Measurements from ENCODE around the gene IHH. TPM values are rescaled to one million over a fixed set of nuclear protein-coding genes. Genes with fewer than 3 reads are reported as not detected.

IHH gene
- total RNA-seq, 6 donors from 2014 or later = 0.80 to 4.4 (median 1.5) TPM; not detected in 2

DNA sequence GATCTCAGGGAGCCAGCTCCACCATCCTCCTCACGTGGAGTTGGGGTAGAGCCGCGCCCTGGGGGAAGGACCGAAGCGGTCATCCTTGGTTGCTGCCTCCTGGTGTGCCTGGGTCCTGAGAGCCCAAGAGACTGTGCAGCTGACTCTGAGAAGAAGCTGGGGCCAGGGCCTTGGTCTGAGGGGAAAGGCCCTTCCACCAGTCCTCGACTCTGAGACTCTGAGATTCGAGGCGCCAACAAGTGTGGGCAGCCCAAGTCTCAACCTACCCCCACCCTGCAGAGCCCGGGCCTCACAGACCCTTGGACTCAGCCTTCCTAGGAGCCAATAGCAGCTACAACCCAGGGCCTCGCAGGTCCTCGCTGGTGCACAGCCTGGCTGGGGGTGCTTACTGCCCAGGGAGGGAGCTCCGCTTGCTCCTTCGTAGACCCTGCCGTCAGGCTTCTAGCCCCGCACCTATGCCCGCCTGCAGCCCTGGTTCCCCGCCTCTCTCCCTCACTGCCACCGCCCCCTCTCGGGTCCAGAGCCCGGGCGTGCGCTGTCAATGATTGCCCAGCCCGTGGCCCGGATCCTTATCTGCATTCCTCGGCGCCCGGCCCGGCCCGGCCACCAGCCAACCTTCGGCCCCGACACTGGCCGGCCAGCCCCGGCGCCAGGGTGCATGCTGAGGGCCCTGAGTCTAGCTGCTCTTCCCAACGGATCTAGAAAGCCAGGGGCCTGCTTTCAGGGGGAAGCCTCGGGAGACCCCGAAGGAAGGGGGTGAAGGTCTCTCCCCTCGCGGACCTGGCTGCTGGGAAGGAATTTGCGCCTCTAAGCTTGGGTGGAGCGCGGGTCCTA lies 2.0 kb downstream of the IHH start:
- peak; percentile 71 to 87 for ATAC-seq (ENCODE audit: low FRiP score in 2 of 2)
- peak overlapping the region in 3 of 4 donors; percentile 42 to 50 (median 49) for H3K4me3 ChIP-seq
- no peak for TF ChIP-seq POLR2A (IDR thresholded peaks at IDR 0.05)
- no peak for TF ChIP-seq POLR2AphosphoS5 (IDR thresholded peaks at IDR 0.05)
- no peak for TF ChIP-seq EP300 (IDR thresholded peaks at IDR 0.05)

DNA sequence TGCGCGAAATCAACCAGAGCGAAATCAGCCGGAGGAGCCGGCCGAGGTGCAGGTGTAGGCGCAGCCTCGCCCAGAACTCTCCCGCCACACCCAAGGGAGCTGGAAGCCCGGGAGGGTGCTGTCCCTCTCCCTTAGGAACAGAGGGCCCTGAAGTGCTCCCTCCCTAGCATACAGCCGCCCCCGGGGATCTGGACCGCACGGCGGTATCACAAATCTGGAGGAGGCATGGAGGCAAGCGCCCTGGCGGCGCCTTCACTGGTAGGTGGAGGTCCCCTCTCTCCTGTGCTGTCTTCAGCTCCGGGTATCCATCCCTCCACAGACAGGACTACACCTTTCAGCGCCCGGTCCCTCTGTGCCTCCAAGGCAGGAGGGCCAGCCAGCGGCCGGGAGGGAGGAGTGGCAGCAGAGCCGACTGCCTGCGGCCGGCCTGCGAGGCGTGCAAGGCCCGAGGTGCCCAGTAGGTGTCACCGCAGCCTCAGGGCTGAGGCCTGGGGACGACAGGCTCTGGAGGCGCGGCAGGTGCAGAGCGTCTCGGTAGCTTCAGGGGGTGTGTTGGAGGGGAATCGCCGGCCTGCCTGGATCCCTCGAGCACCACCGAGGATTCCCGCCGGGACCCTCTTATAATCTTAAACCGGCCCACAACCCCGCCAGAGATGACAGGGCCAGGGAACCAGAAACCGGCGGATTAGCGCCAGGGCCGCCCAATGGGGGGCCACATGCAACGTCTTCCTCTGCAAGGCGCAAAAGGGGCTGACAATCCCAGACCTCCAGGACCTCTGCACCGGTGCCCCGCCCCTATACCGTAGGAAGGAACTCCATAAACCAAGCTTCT lies 2.8 kb downstream of the IHH start:
- no peak overlapping the region for H3K27ac ChIP-seq
- peaks cover 0 to 44% (median 19%) of the 10 kb centered on the region in 4 donors for H3K27me3 ChIP-seq
- H3K4me1 ChIP-seq = peaks cover 29 to 43% (median 36%) of the 10 kb centered on the region in 4 donors
- H3K36me3 ChIP-seq = no peaks in the 10 kb centered on the region
- ATAC-seq (ENCODE audit: low FRiP score in 2 of 2) = peak; percentile 92 to 93
- H3K4me3 ChIP-seq = peak overlapping the region in 2 of 4 donors; percentile 49 to 50
- 5 to 19% methylated on average over 15 to 50 of the region's 52 CpGs for WGBS, 2 donors
- DNase-seq = peak; percentile 81 to 95
- no peak for TF ChIP-seq POLR2A (IDR thresholded peaks at IDR 0.05)
- TF ChIP-seq, protein P1, sequence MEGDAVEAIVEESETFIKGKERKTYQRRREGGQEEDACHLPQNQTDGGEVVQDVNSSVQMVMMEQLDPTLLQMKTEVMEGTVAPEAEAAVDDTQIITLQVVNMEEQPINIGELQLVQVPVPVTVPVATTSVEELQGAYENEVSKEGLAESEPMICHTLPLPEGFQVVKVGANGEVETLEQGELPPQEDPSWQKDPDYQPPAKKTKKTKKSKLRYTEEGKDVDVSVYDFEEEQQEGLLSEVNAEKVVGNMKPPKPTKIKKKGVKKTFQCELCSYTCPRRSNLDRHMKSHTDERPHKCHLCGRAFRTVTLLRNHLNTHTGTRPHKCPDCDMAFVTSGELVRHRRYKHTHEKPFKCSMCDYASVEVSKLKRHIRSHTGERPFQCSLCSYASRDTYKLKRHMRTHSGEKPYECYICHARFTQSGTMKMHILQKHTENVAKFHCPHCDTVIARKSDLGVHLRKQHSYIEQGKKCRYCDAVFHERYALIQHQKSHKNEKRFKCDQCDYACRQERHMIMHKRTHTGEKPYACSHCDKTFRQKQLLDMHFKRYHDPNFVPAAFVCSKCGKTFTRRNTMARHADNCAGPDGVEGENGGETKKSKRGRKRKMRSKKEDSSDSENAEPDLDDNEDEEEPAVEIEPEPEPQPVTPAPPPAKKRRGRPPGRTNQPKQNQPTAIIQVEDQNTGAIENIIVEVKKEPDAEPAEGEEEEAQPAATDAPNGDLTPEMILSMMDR (IDR thresholded peaks at IDR 0.05) = peak; percentile 89 to 99 (median 96)
- H3K9me3 ChIP-seq = no peaks in the 10 kb centered on the region

More for the DNA sequence above, 2.0 kb downstream of the IHH start:
- no peaks in the 10 kb centered on the region for H3K9me3 ChIP-seq
- no peak overlapping the region for H3K27ac ChIP-seq
- peaks cover 0 to 44% (median 19%) of the 10 kb centered on the region in 4 donors for H3K27me3 ChIP-seq
- 2 to 4% methylated on average over 9 to 24 of the region's 42 CpGs for WGBS, 2 donors
- H3K36me3 ChIP-seq = no peaks in the 10 kb centered on the region
- H3K4me1 ChIP-seq = peaks cover 29 to 43% (median 36%) of the 10 kb centered on the region in 4 donors
- peak; percentile 67 to 94 for DNase-seq

DNA sequence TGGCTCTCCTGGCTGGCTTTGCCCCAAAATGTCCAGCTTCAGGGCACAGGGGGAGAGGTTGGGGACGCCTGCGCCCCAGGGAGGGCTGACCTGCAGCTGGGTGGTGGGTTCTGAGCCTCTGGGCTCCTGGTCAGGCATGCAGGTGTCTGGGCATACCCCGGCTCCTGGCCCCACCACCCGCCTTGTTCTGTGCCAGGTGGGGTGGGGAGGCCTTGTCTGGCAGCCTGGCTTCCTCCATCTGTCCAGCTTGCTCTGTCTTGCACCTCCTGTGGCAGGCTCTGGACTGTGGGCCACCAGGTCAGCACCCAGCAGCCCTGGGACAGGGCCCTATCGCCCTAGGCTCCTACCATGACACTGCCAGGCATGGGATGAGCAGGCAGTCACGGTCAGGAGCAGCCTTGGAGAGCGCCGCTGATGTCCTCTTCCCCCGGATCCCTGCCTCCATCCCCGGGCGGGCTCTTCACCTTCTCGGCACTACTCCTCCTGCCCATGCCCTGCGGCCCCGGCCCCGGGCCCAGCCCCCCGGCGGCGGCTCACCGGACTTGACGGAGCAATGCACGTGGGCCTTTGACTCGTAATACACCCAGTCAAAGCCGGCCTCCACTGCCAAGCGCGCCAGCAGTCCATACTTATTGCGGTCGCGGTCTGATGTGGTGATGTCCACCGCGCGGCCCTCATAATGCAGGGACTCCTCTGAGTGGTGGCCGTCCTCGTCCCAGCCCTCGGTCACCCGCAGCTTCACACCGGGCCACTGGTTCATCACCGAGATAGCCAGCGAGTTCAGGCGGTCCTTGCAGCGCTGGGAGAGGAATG lies 3.6 kb downstream of the IHH start:
- no peaks in the 10 kb centered on the region for H3K9me3 ChIP-seq
- no peak overlapping the region for H3K27ac ChIP-seq
- peaks cover 0 to 44% (median 19%) of the 10 kb centered on the region in 4 donors for H3K27me3 ChIP-seq
- H3K4me3 ChIP-seq = peak overlapping the region in 1 of 4 donors; percentile 49
- TF ChIP-seq EP300 (IDR thresholded peaks at IDR 0.05) (no peak), POLR2A (IDR thresholded peaks at IDR 0.05) (no peak), POLR2AphosphoS5 (IDR thresholded peaks at IDR 0.05) (no peak)
- TF ChIP-seq, protein P1 (IDR thresholded peaks at IDR 0.05) = no peak
- H3K4me1 ChIP-seq = peaks cover 29 to 43% (median 36%) of the 10 kb centered on the region in 4 donors
- DNase-seq = peak in 1 of 2 donors; percentile 84
- WGBS, 2 donors = 48% methylated on average over 37 of the region's 40 CpGs; no CpG with 5 or more reads in 1 of the 2 donors
- no peaks in the 10 kb centered on the region for H3K36me3 ChIP-seq
- no peak for ATAC-seq (ENCODE audit: low FRiP score in 2 of 2)

GRCh38 chr2:219056176-219056895 lies 4.4 kb downstream of the IHH start:
- Histone ChIP-seq H3K36me3 (no peaks in the 10 kb centered on the region), H3K4me3 (no peak overlapping the region), H3K9me3 (no peaks in the 10 kb centered on the region), H3K27ac (no peak overlapping the region), H3K4me1 (peaks cover 29 to 41% (median 35%) of the 10 kb centered on the region in 4 donors), H3K27me3 (peaks cover 0 to 43% (median 18%) of the 10 kb centered on the region in 4 donors)
- DNase-seq = no peak
- no peak for ATAC-seq (ENCODE audit: low FRiP score in 2 of 2)
- TF ChIP-seq POLR2A (IDR thresholded peaks at IDR 0.05) = no peak
- TF ChIP-seq POLR2AphosphoS5 (IDR thresholded peaks at IDR 0.05) = no peak
- TF ChIP-seq, protein P1 (IDR thresholded peaks at IDR 0.05) = no peak
- no peak for TF ChIP-seq EP300 (IDR thresholded peaks at IDR 0.05)
- WGBS, 2 donors = 81% methylated on average over 8 to 9 of the region's 9 CpGs
